Glutamatergic neuron (in vitro differentiated cells): ENCODE measurements around the gene MCF2. TPM values are rescaled to one million over a fixed set of nuclear protein-coding genes. Genes with fewer than 3 reads are reported as not detected.

Source experiments
- DNase-seq: peaks from one replicate; pipeline ENCODE4 v3.0.0; 2022
- H3K27ac Mint-ChIP-seq: one replicate; pipeline ENCODE4 v1.8.0; 2020; ENCODE audit warnings: mild to moderate bottlenecking, mixed read lengths, inconsistent platforms; ENCODE audit not compliant: unreplicated experiment
- H3K27me3 Mint-ChIP-seq: one replicate; pipeline ENCODE4 v1.8.0; 2020; ENCODE audit warnings: mild to moderate bottlenecking, moderate library complexity, mixed read lengths, inconsistent platforms; ENCODE audit not compliant: unreplicated experiment
- H3K36me3 Mint-ChIP-seq: one replicate; pipeline ENCODE4 v1.8.0; 2020; ENCODE audit warnings: mild to moderate bottlenecking, mixed read lengths, inconsistent platforms; ENCODE audit not compliant: unreplicated experiment
- H3K4me1 Mint-ChIP-seq: one replicate; pipeline ENCODE4 v1.8.0; 2020; ENCODE audit warnings: mild to moderate bottlenecking, low read depth, mixed read lengths, inconsistent platforms; ENCODE audit not compliant: unreplicated experiment
- H3K4me3 Mint-ChIP-seq: one replicate; pipeline ENCODE4 v1.8.0; 2020; ENCODE audit warnings: mild to moderate bottlenecking, mixed read lengths, inconsistent platforms; ENCODE audit not compliant: unreplicated experiment
- H3K9me3 Mint-ChIP-seq: one replicate; pipeline ENCODE4 v1.8.0; 2020; ENCODE audit warnings: mild to moderate bottlenecking, moderate library complexity, mixed read lengths, inconsistent platforms; ENCODE audit not compliant: unreplicated experiment
- long read RNA-seq: library from polyadenylated mRNA; unstranded; transcript quantifications from one replicate; pipeline ENCODE4 v2.0.0, GENCODE V29; 2020; ENCODE audit not compliant: unreplicated experiment
- total RNA-seq: library from RNA; stranded (reverse); fragmentation: NEBNext Ultra II Directional; extraction: Animal tissue kit (Norgen Biotek cat#: 25700); gene quantifications from one replicate; pipeline ENCODE4 v1.2.1, GENCODE V29; 2021; ENCODE audit not compliant: unreplicated experiment
- TF ChIP-seq, protein P1 (sequence below): fragments of 200-600 bp; sonication (generic); IDR thresholded peaks from one replicate; pipeline ENCODE4 v1.5.0; 2021; ENCODE audit not compliant: partially characterized antibody, unreplicated experiment

The MCF2 gene, protein sequence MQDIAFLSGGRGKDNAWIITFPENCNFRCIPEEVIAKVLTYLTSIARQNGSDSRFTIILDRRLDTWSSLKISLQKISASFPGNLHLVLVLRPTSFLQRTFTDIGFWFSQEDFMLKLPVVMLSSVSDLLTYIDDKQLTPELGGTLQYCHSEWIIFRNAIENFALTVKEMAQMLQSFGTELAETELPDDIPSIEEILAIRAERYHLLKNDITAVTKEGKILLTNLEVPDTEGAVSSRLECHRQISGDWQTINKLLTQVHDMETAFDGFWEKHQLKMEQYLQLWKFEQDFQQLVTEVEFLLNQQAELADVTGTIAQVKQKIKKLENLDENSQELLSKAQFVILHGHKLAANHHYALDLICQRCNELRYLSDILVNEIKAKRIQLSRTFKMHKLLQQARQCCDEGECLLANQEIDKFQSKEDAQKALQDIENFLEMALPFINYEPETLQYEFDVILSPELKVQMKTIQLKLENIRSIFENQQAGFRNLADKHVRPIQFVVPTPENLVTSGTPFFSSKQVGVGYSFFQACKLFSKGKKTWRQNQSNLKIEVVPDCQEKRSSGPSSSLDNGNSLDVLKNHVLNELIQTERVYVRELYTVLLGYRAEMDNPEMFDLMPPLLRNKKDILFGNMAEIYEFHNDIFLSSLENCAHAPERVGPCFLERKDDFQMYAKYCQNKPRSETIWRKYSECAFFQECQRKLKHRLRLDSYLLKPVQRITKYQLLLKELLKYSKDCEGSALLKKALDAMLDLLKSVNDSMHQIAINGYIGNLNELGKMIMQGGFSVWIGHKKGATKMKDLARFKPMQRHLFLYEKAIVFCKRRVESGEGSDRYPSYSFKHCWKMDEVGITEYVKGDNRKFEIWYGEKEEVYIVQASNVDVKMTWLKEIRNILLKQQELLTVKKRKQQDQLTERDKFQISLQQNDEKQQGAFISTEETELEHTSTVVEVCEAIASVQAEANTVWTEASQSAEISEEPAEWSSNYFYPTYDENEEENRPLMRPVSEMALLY
- 1.2 TPM for total RNA-seq
- long read RNA-seq, partial matches to known transcripts = 0 of 1 reads
- long read RNA-seq, other reads (novel, unspliced or antisense) = 1 of 1 reads

DNA sequence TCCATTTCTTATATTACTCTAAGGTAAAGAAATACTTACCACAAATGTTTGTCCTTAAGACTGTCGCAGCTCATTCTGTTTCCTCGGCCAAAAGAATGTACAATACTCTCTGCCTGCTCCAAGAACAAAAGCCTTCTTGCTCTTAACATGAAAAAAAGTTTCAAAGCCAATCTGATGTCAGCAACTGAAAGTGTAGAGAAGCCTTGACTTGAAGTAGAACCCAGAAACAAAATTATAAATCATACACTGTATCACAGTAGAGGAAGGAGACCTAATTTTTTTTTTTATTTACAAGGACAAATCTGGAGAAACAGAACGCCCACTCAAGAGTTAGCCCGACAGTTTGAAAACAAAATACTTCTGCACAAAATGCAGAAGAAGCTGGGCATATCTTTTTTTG, at the start of gene MCF2:
TSS of gene MCF2 (minus strand) at position 101 of the 400 bp plus-strand sequence. CDS start 56,423 bp downstream, outside the sequence.
- TF ChIP-seq, protein P1, sequence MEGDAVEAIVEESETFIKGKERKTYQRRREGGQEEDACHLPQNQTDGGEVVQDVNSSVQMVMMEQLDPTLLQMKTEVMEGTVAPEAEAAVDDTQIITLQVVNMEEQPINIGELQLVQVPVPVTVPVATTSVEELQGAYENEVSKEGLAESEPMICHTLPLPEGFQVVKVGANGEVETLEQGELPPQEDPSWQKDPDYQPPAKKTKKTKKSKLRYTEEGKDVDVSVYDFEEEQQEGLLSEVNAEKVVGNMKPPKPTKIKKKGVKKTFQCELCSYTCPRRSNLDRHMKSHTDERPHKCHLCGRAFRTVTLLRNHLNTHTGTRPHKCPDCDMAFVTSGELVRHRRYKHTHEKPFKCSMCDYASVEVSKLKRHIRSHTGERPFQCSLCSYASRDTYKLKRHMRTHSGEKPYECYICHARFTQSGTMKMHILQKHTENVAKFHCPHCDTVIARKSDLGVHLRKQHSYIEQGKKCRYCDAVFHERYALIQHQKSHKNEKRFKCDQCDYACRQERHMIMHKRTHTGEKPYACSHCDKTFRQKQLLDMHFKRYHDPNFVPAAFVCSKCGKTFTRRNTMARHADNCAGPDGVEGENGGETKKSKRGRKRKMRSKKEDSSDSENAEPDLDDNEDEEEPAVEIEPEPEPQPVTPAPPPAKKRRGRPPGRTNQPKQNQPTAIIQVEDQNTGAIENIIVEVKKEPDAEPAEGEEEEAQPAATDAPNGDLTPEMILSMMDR = no peak
- H3K27ac Mint-ChIP-seq = no peak within 1 kb of the TSS
- H3K27me3 Mint-ChIP-seq = no peaks in the 10 kb centered on the region
- H3K36me3 Mint-ChIP-seq = no peaks in the 10 kb centered on the region
- H3K4me1 Mint-ChIP-seq = no peaks in the 10 kb centered on the region
- H3K4me3 Mint-ChIP-seq = no peak within 1 kb of the TSS
- no peak for DNase-seq
- H3K9me3 Mint-ChIP-seq = no peaks in the 10 kb centered on the region

DNA sequence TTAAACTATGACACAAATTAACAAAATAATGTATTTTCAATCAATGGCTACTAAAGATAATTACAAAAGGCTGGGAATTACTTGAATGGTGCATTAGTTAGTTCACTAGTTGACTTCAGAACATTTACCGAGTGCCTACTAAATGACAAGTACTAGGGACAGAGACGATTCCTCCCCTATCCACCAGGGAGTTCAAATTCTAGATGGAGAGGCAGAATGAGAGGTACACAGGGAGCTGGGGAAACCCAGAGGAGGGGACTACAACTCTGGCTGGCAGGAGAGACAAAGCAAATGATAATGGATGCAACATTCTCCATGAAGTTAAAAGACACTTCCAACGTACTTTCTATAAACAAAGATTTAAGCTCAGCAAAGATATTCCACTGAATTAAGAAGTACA, 43.1 kb upstream of the MCF2 start:
- Mint-ChIP-seq H3K4me3 (no peak overlapping the region), H3K9me3 (no peaks in the 10 kb centered on the region), H3K27ac (no peak overlapping the region), H3K27me3 (no peaks in the 10 kb centered on the region), H3K4me1 (peaks cover 3% of the 10 kb centered on the region), H3K36me3 (no peaks in the 10 kb centered on the region)
- DNase-seq = no peak
- TF ChIP-seq, protein P1 = no peak

DNA sequence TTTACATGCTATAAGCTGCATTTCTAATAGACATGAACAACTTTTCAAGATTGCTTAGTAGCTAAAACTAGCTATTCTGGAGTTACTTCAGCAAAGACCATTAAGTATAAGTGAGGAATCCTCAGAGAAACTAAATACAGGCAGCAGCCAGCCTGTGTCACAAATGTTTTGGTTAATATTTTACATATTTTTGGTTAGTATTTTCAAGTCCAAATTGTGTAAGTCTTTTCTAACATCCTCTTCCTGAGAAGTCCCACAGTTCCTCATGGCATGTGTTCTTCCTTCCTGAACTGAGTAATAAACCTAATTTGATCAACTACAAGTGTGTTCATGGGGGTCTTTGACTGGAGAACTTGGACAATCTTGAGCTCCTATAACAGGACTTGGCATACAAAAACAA, 42.4 kb upstream of the MCF2 start:
- no peak for DNase-seq
- no peaks in the 10 kb centered on the region for H3K36me3 Mint-ChIP-seq
- H3K27me3 Mint-ChIP-seq = no peaks in the 10 kb centered on the region
- TF ChIP-seq, protein P1 = no peak
- peaks cover 3% of the 10 kb centered on the region for H3K4me1 Mint-ChIP-seq
- H3K9me3 Mint-ChIP-seq = no peaks in the 10 kb centered on the region
- no peak overlapping the region for H3K27ac Mint-ChIP-seq
- no peak overlapping the region for H3K4me3 Mint-ChIP-seq

DNA sequence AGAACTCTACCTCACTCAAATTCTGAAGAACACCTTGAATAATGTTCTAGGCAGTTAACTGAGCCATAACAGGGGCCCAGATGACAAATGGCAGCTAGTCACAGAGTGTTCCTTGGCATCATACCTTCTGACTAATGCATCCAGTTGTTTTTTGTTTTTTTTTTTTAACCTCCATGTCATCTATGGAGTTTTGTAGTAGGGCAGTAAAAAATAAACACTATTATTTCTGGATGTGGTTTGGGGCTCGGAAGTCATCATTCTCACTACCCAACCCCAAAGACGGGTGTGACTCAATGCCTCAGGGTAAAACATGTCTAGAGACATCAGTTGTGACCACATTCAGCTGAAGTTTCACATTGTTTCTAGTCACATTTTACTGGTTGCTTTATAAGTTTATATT, 31.2 kb upstream of the MCF2 start:
- no peak for DNase-seq
- H3K9me3 Mint-ChIP-seq = no peaks in the 10 kb centered on the region
- TF ChIP-seq, protein P1 = no peak
- H3K4me1 Mint-ChIP-seq = no peaks in the 10 kb centered on the region
- H3K27ac Mint-ChIP-seq = no peak overlapping the region
- no peaks in the 10 kb centered on the region for H3K27me3 Mint-ChIP-seq
- H3K4me3 Mint-ChIP-seq = no peak overlapping the region
- H3K36me3 Mint-ChIP-seq = no peaks in the 10 kb centered on the region
